MG63 (cell line): ENCODE results near the gene SAT2. TPM values are rescaled to one million over a fixed set of nuclear protein-coding genes. Genes with fewer than 3 reads are reported as not detected.

Experiments
- total RNA-seq: library from RNA; depleted of rRNA; stranded (reverse); fragments of >200 nt; shearing (Covaris generic); gene quantifications from 2 replicates; pipeline ENCODE4 v1.2.3, GENCODE V29; 2014; ENCODE audit warnings: low replicate concordance; rRNA removed

SAT2 gene
- total RNA-seq, 1 experiment from 2014 or later, result 16.0 TPM

Other genes starting within 250 kb of the SAT2 start
- not detected in 2 replicates for gene TNK1, start 246.7 kb downstream of the SAT2 start, total RNA-seq
- gene PLSCR3, start 233.3 kb downstream of the SAT2 start, total RNA-seq, result 2.8 and 7.3 TPM in 2 replicates
- 3.6 and 52.0 TPM in 2 replicates for gene TMEM256, start 223.7 kb downstream of the SAT2 start, total RNA-seq
- 0.54 and 1.0 TPM in 2 replicates for gene NLGN2, start 220.0 kb downstream of the SAT2 start, total RNA-seq
- gene SPEM1, start 207.5 kb downstream of the SAT2 start, total RNA-seq, result not detected in 2 replicates
- gene SPEM2, start 202.2 kb downstream of the SAT2 start, total RNA-seq, result not detected in 2 replicates
- gene SPEM3, start 199.0 kb downstream of the SAT2 start, total RNA-seq, result not detected in 2 replicates
- 0.33 and 0.76 TPM in 2 replicates for gene TMEM102, start 192.4 kb downstream of the SAT2 start, total RNA-seq
- gene FGF11, start 188.3 kb downstream of the SAT2 start, total RNA-seq, result not detected in 2 replicates
- 0.20 and 6.2 TPM in 2 replicates for gene CHRNB1, start 182.8 kb downstream of the SAT2 start, total RNA-seq
- 5.3 and 6.0 TPM in 2 replicates for gene ZBTB4, start 148.2 kb downstream of the SAT2 start, total RNA-seq
- gene SLC35G6, start 146.4 kb downstream of the SAT2 start, total RNA-seq, result not detected in 2 replicates
- gene POLR2A, start 143.5 kb downstream of the SAT2 start, total RNA-seq, result 11.5 and 16.2 TPM in 2 replicates
- 0.33 TPM in 1 of 2 replicates, not detected in the other for gene TNFSF12, start 78.8 kb downstream of the SAT2 start, total RNA-seq
- 1.7 TPM in 1 of 2 replicates, not detected in the other for gene TNFSF13, start 69.1 kb downstream of the SAT2 start, total RNA-seq
- 85.6 and 106 TPM in 2 replicates for gene SENP3, start 65.9 kb downstream of the SAT2 start, total RNA-seq
- gene CD68, start 48.2 kb downstream of the SAT2 start, total RNA-seq, result 12.6 and 17.3 TPM in 2 replicates
- gene MPDU1, start 44.0 kb downstream of the SAT2 start, total RNA-seq, result 96.0 and 121 TPM in 2 replicates
- gene SOX15, start 37.7 kb downstream of the SAT2 start, total RNA-seq, result 0.23 TPM in 1 of 2 replicates, not detected in the other
- gene FXR2, start 12.9 kb downstream of the SAT2 start, total RNA-seq, result 26.8 and 49.5 TPM in 2 replicates
- gene SHBG, start 2.3 kb upstream of the SAT2 start, total RNA-seq, result not detected in 2 replicates
- not detected in 2 replicates for gene ATP1B2, start 23.1 kb upstream of the SAT2 start, total RNA-seq
- 2.8 and 12.2 TPM in 2 replicates for gene TP53, start 59.7 kb upstream of the SAT2 start, total RNA-seq
- 13.4 and 25.9 TPM in 2 replicates for gene WRAP53, start 60.7 kb upstream of the SAT2 start, total RNA-seq
- 0.53 TPM in 1 of 2 replicates, not detected in the other for gene EFNB3, start 77.4 kb upstream of the SAT2 start, total RNA-seq
- gene DNAH2, start 89.9 kb upstream of the SAT2 start, total RNA-seq, result not detected in 2 replicates
- 0.07 and 0.20 TPM in 2 replicates for gene KDM6B, start 206.4 kb upstream of the SAT2 start, total RNA-seq
- gene TMEM88, start 227.2 kb upstream of the SAT2 start, total RNA-seq, result not detected in 2 replicates
- gene NAA38, start 229.7 kb upstream of the SAT2 start, total RNA-seq, result 74.9 and 264 TPM in 2 replicates
- 18.2 and 38.2 TPM in 2 replicates for gene CYB5D1, start 230.2 kb upstream of the SAT2 start, total RNA-seq